HL-60/S4 treated with retinoic acid at 250 ng/mL for 4 days and 3 days (cell line): Measurements from ENCODE around the gene PRKAR1B.

Experiments used
- in situ Hi-C: fragments of 300-500 bp; cut with MboI; formaldehyde crosslinking; loops from 2 replicates; pipeline ENCODE4 v1.7.0; 2022; ENCODE audit warnings: low sequenced_read_pairs

The PRKAR1B gene

DNA sequence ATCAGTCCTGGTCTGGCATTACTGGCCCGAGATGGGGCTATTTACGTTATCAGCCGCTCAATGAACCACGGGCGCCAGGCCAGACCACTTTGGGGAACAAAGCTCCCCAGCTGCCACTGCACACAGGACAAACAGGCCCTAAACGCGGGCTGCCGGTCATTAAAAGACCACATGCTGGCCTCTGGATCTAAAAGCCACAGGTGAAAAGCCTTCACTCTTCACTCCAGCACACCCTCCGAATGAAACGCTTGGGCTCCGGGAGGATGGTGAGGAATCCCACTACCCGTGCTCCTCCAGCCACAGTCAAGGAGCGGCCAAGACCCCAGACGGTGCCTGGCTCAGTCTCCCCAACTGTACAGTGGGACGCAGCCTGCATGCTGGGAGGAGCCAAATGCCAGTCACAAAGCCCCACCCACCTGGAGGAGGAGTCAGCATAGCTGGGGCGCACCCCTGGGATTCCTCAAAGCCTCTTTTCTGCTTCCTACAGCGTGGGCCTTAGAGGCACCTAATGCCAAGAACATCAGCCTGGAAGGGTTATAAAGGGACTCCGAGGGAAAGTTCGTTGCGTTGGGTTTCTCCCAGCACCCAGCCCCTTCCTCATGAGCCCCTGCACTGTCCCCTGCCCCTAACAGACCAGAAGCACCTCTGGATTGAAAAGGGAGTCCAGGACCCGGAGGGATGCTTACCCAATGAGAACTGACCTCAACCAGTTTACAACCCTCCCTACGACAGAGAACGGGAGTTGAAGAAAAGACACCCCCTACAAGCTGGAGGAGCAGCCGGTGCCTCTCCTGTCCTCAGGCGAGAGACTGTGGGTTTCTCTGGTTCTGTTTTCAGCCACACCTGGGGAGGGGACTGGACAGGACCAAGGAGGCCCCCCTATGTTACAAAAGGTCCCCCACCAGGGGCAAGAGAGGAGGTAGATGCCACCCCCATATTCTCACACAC is 212.2 kb downstream of the PRKAR1B start:
- in situ Hi-C loops: no loop called here

DNA sequence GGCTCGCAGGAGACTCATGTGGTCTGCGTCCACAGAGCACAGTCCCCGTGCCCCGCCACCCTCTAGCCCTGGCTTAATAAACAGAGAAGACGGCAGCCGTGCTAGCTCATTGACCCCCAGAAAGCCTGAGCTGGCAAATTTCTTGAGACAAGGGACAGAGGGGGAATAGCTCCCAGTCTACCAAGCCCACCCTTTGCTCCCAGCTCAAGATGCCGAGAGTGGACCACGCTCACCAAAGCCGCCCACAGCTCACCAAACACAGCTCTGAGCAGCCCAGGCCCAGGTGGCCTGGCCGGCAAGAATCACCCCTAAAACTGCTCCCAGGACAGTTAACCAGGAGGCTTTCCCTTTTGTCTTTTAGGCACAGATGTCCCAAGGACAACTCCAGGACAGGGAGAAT is 212.8 kb downstream of the PRKAR1B start:
- in situ Hi-C loops: no loop called here

DNA sequence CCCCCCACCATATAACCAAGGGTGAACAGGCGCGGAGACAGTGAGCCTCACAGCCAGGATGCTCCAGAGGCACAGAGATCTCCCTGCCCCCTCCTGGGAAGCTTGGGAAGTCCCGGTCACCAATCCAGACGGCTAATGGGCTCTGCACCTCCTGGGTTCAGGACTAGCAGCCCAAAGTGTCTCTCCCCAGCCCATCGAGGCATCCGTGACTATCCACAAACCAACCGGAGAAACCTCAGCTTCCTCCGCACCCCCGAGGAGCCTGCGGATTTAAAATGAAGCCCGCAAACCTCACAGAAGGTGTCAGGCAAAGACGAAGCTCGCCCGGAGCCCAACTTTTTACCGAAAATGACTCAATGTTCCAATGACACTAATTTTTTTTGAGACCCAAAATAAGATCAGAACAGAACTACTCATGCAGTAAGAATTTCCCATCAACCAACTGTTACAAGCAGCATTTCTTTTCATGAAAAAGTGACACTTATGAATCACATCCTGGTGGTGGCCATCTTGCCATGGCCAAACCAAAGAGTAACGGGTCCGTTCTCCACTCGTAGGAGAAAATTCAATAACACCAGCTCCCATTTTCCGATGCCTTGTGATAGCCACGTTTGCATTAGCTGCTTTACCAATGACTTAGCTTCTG is 213.4 kb downstream of the PRKAR1B start:
- in situ Hi-C loops: no loop called here

DNA sequence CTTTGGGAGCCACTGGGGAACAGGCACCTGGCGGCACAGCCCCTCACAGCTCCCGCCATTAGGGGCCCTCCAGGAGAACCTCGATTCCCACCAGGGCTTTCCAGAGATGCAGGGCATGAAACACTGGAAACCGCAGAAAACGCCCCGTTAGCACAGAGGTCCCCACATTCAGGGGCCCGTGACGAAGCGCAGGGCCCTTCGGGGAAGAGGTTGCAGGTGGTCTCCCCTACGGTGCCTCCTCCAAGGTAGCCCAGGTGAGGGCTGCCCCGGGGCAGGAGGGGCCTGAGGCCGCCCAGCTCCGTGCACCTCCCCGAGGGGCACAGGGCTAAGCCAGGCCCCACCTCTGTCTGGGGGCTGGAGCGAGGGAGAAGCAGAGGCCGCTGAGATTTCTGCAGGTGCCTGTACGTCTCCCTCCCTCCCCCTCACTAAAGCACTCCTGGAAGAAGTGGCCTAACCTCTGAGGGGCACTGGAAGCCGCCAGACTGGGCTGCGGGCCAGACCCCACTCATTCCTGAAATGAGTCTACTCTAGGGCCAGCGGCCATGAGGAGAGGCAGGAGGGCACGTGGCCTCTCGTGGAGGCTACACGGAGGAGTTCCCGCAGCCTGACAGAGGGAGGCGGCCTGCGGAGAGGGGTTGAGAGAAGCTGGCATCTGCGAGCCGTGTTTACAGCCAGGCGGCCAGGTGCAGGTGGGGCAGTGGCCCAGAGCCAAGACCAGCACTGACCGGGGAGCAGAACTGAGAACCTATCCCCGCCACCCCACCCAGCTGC is 214.4 kb downstream of the PRKAR1B start:
- in situ Hi-C loops: no loop called here

DNA sequence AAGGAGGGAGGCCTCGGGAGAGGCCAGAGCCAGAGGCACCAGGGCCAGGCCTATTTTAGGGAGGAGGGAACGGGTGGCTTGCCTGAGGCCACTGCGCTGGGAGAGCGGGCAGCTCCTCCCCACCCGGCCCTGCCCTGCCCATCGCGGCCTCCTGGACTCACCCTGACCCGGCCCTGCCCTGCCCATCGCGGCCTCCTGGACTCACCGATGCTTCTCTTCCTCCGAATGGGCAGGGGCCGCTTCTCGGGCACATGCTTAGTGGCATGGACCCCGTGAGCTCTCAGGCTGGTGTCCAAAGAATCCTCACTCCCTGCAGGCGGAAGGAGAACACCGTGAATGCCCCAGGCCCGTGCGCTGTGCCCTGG is 215.0 kb downstream of the PRKAR1B start:
- in situ Hi-C loops: no loop called here

DNA sequence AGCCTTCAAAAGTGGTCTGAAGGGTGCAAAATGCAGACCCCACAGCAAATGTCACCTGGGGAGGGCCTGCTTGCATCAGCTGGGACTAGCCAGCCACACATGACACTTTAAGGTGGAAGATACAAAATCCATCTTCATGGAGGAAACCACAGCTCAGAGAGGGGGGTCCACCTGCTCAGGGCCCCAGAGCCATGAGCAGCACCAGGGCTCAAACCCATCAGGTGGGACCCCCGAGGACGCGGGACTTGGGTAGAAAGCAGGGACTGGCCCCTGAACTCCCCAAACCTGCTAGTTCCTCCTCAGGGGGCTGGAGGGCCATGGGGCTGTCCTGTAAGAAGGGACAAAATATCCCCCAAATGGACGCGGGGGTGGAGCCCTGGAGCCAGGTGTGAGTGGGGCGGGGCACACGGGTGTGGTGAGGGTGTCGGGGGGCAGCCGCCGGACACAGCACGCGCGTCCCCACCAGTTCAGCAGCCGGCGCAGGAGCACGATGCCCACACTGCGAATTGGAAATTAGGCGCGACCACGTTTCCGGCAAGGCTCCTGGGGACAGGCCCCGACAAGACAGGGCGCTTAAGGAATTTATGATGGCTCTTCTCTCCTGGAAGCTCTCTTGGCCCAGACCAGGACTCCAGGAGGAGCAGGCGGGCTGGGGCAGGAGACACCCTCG is 215.5 kb downstream of the PRKAR1B start:
- in situ Hi-C loops: no loop called here

DNA sequence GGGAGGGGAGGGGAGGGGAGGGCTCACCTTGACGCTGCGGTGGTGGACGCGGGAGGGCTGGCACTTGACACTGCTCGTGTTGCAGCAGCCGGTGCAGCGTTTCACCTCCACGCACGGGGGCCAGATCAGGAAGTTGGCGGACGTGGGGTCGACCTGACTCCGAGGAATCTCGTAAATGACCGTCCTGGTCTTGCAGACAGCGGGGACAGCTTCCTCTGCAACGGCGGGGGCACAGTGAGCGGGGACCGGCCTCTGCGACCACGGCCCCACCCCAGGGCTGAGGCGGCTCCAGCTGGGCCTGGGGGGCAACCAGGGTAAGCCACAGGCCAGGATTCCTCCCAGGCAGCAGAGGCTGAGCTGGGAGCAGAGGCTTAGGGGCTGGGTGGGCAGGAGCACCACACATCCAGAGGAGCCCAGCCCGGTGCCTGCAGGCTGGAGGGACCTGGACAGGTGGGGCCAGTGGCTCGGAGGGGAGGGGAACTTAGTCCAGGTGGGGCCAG is 216.2 kb downstream of the PRKAR1B start:
- in situ Hi-C loops: no loop called here

DNA sequence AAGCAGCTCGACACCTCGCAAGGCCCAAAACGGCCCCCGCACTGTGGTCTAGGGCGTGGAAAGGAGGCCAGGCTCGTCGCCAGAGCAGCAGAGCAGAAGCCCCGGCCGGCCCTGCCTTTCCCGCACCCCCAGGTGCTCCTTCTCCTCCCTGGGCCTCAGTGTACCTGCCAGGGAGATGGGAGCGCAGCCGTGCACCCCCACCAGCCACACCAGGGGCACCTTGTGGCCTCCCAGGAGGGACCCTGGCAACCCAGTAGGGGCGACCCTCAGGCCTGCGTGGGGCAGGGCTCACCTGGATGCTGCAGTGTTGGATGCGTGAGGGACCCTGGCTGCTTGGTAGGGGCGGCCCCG is 217.0 kb downstream of the PRKAR1B start:
- in situ Hi-C loops: no loop called here

DNA sequence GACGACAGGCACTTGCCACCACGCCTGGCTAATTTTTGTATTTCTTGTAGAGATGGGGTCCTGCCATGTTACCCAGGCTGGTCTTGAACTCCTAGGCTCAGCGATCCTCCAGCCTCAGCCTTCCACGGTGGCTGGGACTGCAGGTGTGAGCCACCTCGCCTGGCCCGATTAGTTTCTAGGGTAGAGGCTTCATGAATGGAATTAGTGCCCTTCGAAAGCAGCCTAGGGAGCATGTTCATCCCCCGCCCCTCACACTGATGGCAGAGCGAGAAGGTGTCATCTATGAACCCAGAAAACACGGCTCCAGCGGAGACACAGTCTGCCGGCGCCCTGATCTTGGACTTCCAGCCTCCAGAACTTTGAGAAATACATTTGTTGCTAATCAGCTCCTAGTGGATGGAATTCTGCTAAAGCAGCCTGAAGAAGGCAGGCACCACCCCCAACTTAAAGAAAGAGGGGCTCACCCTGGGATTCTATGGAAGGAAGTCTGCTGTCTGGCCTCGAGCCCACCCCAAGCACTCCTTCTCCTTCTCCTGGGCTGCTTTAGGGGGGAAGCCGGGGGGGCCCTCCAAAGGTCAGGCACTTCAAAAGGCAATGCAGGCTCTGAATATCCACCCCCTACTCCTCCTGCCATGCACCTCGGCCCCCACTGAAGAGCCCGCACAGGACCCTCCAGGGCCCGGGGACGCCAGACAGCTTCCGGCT is 217.5 kb downstream of the PRKAR1B start:
- in situ Hi-C loops: no loop called here

DNA sequence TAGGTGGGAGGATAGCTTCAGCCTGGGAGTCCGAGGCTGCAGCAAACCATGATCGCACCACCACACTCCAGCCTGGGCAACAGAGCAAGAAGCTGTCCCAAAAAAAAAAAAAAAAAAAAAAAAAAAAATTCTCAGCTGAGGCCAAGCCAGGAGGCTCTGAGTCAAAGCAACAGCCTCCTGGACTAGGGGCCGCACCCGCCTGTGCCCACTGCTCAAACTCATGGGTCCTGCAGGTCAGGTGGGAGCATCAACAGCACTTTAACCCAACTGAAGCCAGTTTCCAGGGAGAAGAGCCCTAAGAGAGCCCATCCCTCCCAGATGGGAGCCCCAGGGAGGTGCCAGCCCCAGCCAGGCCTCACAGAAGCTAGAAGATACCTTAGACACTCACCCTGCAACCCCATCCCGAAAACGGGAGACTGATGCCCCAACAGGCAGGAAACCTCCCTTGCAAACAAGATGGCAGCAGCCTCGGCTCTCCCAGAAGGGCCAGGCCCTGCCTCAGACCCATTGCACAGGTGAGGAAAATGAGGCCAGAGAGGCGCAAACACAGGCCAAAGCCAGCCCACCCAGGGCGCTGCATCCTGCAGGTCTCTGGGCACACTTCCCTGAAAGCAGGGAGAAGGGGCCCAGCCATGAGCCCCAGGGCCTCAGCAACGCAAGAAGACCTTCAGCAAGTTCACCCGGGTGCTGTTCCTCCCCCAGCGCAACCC is 218.5 kb downstream of the PRKAR1B start:
- in situ Hi-C loops: no loop called here

DNA sequence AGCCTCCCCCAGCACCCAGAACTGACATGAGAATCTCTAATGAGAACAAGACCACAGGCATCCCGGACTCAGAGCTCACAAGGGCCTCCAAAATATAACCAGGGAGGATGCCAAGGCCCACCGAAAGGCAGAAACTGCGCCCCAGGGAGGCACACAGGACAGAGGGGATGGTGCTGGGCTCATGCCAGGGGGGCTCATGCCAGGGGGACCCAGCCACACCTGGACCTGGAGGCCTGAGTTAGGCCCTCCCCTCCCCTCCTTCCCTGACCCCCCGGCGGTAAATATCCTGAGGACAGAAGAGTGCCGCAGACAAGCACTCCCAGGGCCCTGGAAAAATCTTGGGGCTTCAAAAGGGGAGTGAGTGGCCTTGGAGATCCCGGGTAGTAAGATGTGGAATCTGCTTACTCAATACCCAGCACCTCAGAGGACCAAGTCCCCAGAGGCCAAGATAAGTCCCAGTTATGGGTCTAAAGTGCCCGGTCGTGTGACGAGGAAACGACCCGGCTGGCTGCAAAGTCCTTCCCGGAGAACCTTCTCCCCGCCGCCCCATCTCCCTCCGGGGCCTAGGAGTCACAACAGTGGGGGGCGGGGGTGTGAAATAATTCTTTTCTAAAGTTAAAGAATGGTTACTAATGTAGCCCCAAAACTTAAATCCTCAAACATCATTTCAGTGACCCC is 219.3 kb downstream of the PRKAR1B start:
- in situ Hi-C loops: no loop called here

DNA sequence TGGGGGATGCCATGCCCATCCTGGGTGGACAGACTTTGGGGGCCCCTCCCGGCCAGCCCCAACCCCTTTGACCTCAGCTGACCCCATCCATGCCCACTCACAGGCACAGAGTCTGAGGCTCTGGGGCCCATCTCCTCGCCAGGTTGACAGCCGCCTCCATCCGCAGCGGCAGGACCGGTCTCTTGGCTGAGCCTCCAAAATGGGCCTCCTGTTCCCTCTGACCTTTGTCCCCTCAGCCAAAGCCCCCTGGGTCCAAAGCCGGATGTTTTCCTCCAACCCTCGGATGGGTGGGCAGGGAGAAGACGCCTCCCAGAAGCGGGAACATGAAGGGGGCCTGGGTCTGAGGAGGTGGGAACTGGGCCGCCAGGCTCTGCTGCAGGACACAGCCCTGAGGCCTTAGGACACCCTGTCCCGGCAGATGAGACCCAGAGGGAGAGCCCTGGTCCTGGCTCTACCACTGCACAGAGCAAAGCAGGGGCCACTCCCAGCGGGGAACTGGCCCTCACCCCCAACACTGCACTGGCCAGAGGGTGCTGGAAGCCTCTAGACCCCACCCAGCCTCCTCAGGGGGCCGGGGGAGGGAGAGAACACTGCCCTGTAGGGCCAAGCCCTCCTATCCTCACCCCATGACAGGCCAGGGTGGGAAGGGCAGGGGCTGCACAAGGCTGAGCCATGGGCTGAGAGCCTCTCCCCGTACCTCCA is 220.0 kb downstream of the PRKAR1B start:
- in situ Hi-C loops: no loop called here

DNA sequence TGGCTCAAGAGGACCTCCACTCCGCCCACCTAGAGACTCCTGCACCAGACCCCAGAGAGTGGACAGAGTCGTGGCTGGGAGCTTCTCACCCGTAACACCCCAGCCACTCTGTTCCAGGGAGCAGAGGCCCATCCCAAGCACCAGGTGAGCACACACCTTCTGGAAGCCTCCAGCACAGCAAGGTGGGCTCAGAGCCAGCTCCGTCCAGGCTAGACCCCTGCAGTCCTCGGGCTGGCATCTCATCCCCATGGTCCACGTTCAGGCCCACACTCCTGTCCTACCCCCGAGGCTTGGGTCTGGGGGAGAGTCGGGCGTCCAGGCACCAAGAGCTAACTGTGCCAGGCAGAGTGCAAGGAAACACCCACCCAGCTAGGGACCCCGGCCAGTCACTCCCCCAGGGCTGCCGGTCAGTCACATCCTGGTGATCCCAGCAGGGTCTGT is 220.7 kb downstream of the PRKAR1B start:
- in situ Hi-C loops: no loop called here

DNA sequence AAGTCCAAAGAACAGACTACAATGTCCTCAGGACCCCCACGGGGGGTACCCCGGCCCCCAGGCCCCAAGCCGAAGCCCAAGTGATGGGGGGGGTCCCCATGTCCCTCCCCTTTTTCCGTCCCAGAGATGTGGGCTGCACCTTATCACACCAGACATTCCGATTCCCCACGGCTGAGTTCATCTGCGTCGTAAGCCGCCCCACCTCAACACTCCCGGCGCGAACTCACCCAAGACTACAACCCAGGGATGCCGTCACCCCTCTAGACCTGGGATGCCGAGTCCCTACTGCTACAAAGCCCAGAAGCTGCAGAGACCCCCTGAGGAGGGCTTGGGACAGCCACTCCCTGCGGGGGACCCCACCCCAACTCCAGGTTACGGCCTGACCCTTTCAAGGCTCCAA is 221.9 kb downstream of the PRKAR1B start:
- in situ Hi-C loops: no loop called here

DNA sequence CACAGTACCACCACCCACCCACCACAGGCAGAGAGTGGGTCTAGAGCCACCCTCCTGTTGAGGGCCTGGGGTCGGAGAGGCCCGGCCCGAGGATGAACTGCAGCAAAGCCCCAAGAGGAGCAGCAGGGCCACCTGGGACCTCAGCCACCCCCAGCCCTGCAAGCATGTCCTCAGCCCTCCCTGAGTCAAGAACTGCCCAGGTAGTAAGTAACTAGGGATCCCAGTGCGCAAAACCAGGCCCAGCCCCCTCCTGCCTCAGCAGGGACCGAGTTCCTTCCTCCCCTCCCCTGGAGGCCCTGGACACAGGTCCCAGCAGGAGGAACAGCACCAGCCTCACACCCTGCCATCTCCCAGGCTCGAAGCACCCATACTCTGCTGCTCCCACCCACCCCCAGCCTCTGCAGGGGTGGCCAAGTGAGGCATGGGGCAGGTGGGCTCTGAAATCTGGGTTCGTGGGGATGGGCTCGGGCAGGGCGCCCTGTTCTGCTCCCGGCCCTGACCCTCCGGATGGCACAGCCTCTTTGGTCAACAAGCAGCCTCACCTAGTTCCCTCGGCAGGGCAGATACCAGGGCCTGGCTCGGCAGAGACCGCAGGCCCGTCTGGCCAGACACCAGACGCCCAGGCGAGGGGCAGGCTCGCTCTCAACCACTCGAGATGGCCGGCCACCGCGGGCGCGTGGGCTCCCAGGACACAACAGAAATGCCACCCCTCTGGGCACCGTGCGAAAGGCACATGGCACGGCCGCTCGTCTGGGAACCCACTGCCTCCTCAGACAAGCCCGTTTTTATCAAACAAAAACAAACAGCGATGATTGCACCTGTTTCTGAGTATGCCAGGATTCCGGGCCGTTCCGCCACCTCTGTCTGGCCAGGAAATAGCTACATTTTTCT is 222.6 kb downstream of the PRKAR1B start:
- in situ Hi-C loops: no loop called here

DNA sequence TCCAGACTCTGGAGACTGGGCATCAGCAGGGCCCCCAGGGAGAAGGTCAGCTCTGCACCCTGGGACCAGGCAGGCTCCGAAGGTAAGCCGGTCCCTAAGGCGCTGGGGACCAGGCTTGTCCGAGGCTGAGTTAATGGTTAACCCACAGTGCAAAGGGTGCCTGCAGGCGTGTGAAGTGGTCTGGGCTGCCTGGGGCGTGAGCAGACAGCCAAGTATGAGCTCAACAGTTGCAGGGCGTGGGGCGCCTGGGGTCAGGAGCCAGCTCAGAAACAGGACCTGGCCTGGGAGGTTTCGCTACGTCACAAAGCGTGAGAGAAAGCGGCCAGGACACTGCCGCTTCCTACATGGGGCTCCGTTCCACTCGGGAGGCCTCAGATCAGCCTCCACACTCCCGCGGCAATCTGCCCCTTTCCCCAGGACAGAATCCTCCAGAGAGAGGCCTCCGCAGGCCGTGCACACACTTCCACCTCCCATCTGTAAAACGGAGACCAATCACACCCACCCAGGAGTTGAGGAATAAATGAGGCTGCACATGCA is 223.4 kb downstream of the PRKAR1B start:
- in situ Hi-C loops: no loop called here

DNA sequence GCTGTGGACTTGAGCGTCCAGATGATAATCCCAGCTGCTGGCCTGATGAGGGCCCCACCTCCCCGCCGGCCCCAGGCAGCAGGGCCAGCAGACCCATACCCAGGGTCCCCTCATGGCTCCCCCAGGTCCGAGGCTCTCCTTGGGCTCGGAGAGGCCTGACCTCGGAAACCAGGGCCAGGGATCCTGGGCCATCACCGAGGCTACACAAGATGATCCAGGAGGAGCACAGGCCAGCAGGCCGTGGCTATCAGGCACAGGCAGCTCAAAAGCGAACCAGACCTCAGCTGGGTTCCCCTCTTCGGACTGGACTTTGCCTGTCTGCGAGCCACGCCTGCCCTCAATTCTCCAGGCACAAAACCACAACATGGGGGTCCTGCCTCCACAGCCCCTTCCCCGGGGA is 224.8 kb downstream of the PRKAR1B start:
- in situ Hi-C loops: no loop called here
